OCI-LY3 (cell line): ENCODE measurements around the gene UQCRC1.

Source experiments
- H2AFZ ChIP-seq: fragments of 200-600, 300-600 bp; shearing (Covaris generic); 2 replicates; pipeline ENCODE4 v1.6.0; 2014; ENCODE audit warnings: antibody characterized with exemption, low read depth, low read length
- H3K27ac ChIP-seq: fragments of 200-600, 300-600 bp; sonication (generic); 2 replicates; pipeline ENCODE4 v1.5.1; 2014; ENCODE audit warnings: mild to moderate bottlenecking, low read length, moderate library complexity, mixed read lengths
- H3K27me3 ChIP-seq: fragments of 200-600, 300-600 bp; sonication (generic); 2 replicates; pipeline ENCODE4 v1.6.1; 2014; ENCODE audit warnings: low read depth, low read length, mixed read lengths
- H3K36me3 ChIP-seq: fragments of 200-600, 300-600 bp; sonication (generic); replicated peaks from 2 replicates; pipeline ENCODE3; 2014; ENCODE audit warnings: low read depth, low read length, mixed read lengths
- H3K4me1 ChIP-seq: fragments of 300-600, 200-600 bp; sonication (generic); 2 replicates; pipeline ENCODE4 v1.6.1; 2014; ENCODE audit warnings: low read length, mixed read lengths
- H3K4me2 ChIP-seq: fragments of 200-600, 300-600 bp; sonication (generic); 2 replicates; pipeline ENCODE4 v1.6.1; 2014; ENCODE audit warnings: low read length, mixed read lengths
- H3K4me3 ChIP-seq: fragments of 300-600, 200-600 bp; sonication (generic); 2 replicates; pipeline ENCODE4 v1.5.1; 2014; ENCODE audit warnings: antibody characterized with exemption, mild to moderate bottlenecking, low read length, moderate library complexity
- H3K79me2 ChIP-seq: fragments of 300-600, 200-600 bp; shearing (Covaris generic); 2 replicates; pipeline ENCODE4 v1.6.1; 2014; ENCODE audit warnings: mild to moderate bottlenecking, low read length, mixed read lengths
- H3K9ac ChIP-seq: fragments of 300-600, 200-600 bp; shearing (Covaris generic); 2 replicates; pipeline ENCODE4 v1.6.0; 2014; ENCODE audit warnings: mild to moderate bottlenecking, low read length, moderate library complexity
- H3K9me3 ChIP-seq: fragments of 200-600, 300-600 bp; shearing (Covaris generic); 2 replicates; pipeline ENCODE4 v1.6.1; 2014; ENCODE audit warnings: low read length, mixed read lengths; ENCODE audit not compliant: insufficient read depth
- H4K20me1 ChIP-seq: fragments of 200-600, 300-600 bp; sonication (generic); 2 replicates; pipeline ENCODE4 v1.6.1; 2016; ENCODE audit warnings: low read length, mixed read lengths; ENCODE audit not compliant: insufficient read depth
- CTCF ChIP-seq: fragments of 200-600, 300-600 bp; sonication (generic); IDR thresholded peaks from 2 replicates; pipeline ENCODE4 v1.5.1; 2014; ENCODE audit warnings: antibody characterized with exemption, low read length, low read depth
- EZH2phosphoT487 ChIP-seq: fragments of 200-600 bp; shearing (Covaris generic); IDR thresholded peaks from 2 replicates; pipeline ENCODE4 v1.6.1; 2018; ENCODE audit warnings: antibody characterized with exemption, mixed run types, low read depth

The UQCRC1 gene

GRCh38 chr3:48621461-48621869 is 12.0 kb upstream of the UQCRC1 start, which contains the start of gene TMEM89:
Gene TMEM89, minus strand, starts transcription at chr3:48621769. Its CDS starts 13 bp downstream, at chr3:48621756.
- Histone ChIP-seq H3K9ac (no peak within 1 kb of the TSS), H3K79me2 (no peaks in the 10 kb centered on the region), H3K9me3 (peaks cover 15% of the 10 kb centered on the region), H3K4me2 (no peak within 1 kb of the TSS), H2AFZ (no peak within 1 kb of the TSS), H3K27me3 (no peaks in the 10 kb centered on the region), H4K20me1 (no peaks in the 10 kb centered on the region), H3K27ac (no peak within 1 kb of the TSS), H3K36me3 (peaks cover 22% of the 10 kb centered on the region), H3K4me3 (no peak within 1 kb of the TSS), H3K4me1 (no peaks in the 10 kb centered on the region)
- TF ChIP-seq CTCF (no peak), EZH2phosphoT487 (no peak)

DNA sequence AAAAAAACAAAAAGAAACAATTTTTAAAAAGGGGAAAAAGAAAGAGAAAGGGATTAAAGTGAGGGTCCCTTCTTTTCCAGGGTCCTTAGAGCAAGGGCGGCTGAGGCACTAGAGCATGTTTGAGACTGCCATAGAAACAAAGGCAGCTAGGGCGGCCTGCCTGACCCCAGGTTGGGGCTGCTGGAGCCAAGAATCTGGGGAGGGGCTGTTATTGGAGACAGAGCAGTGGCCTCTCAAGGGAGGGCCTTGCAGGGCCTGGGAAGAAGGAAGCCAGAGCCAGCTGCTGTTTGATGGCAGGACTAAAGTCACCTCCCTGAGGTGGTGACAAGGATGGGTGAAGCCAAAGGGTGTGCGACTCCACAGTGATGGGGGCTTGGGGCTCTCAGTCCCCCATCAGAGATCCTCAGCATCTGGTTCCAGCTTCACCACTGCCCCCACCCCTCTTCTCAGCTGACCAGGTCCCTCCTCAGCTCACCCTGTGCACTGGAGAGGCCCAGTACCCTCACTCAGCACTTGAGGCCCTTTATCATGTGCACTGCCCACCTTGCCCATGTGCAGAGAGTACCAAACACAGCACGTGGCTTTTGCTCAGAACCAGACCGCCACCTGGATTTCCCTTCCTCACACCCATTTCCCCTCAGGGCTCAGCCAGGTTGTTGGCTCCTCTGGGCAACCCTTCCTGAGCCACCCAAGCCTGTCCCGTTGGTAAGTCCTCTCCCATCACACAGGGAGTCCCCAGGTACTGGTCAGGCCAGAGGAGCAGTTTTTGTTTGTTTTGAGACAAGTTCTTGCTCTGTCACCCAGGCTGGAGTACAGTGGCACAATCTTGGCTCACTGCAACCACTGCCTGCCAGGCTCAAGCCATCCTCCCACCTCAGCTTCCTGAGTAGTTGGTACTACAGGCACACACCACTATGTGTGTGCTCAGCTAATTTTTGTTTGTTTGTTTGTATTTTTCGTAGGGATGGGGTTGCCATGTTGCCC is 10.4 kb upstream of the UQCRC1 start:
- Histone ChIP-seq H3K79me2 (no peaks in the 10 kb centered on the region), H3K4me1 (no peaks in the 10 kb centered on the region), H3K27ac (no peak overlapping the region)

GRCh38 chr3:48617559-48617958 is 8.1 kb upstream of the UQCRC1 start:
- Histone ChIP-seq H3K36me3 (peaks cover 21% of the 10 kb centered on the region), H3K4me1 (no peaks in the 10 kb centered on the region), H3K4me2 (no peak overlapping the region), H3K9ac (no peak overlapping the region), H3K79me2 (no peaks in the 10 kb centered on the region), H3K27me3 (no peaks in the 10 kb centered on the region), H3K4me3 (no peak overlapping the region), H3K9me3 (peaks cover 21% of the 10 kb centered on the region), H4K20me1 (no peaks in the 10 kb centered on the region), H2AFZ (no peak overlapping the region), H3K27ac (no peak overlapping the region)
- TF ChIP-seq EZH2phosphoT487 = no peak
- TF ChIP-seq CTCF = no peak

More for the DNA sequence above, 10.4 kb upstream of the UQCRC1 start:
- Histone ChIP-seq H2AFZ (no peak overlapping the region), H3K4me2 (no peak overlapping the region), H3K27me3 (no peaks in the 10 kb centered on the region), H3K9me3 (peaks cover 21% of the 10 kb centered on the region), H3K36me3 (peaks cover 16% of the 10 kb centered on the region), H4K20me1 (no peaks in the 10 kb centered on the region), H3K4me3 (no peak overlapping the region), H3K9ac (no peak overlapping the region)
- no peak for TF ChIP-seq CTCF
- TF ChIP-seq EZH2phosphoT487 = no peak

DNA sequence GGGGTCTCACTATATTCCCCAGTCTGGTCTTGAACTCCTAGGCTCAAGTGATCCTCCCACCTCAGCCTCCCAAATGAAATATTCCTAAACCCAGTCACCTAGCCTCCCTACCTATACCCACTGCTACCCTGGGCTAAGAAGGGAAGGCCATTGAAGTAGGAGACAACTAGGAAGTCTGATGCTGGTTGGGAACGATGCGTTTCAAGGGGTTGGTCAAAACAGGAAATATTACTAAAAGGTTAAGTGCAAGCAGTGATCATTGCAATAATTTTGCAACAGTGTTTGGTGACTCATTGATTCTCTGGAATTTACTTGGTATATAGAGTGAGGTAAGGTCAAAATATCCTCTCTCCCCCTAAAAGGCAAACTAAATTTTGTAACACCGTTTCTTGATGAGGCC is 4.6 kb upstream of the UQCRC1 start:
- H3K27me3 ChIP-seq = no peaks in the 10 kb centered on the region
- TF ChIP-seq CTCF (no peak), EZH2phosphoT487 (no peak)
- no peak overlapping the region for H3K9ac ChIP-seq
- no peak overlapping the region for H3K4me2 ChIP-seq
- no peak overlapping the region for H3K4me3 ChIP-seq
- no peak overlapping the region for H2AFZ ChIP-seq
- peaks cover 16% of the 10 kb centered on the region for H3K9me3 ChIP-seq
- H3K36me3 ChIP-seq = peaks cover 8% of the 10 kb centered on the region
- H3K79me2 ChIP-seq = peaks cover 4% of the 10 kb centered on the region
- peaks cover 3% of the 10 kb centered on the region; the same call in 1 of the 2 replicates for H3K4me1 ChIP-seq
- H4K20me1 ChIP-seq = no peaks in the 10 kb centered on the region
- H3K27ac ChIP-seq = no peak overlapping the region
